ENCODE results near the gene IER3IP1.
"Not testable (repeated sequence)": the region's sequence is repeated elsewhere in the genome, so short reads cannot be mapped to it uniquely, and the experiment has no call there.

IER3IP1 gene

DNA sequence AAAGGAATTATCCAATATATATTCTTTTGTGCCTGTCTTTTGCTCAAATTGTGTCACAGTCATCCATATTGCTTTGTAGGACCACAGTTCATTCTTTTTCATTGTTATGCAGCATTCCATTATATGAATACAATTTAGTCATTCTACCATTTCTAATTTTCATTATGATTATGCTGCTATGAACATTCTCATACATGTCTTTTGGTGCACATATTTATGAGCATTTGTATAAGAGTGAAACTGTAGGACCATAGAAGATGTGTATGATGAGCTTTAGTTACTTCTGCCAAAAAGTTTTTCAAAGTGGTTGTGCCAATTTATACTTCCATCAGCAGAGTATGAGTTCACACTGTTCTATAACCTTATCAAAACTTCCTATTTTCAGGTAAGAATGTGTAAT is 7.7 kb downstream of the IER3IP1 start:
- in situ Hi-C loops (cut with MboI; ENCODE audit: low pct_unique_long_range_greater_than_20kb, low sequenced_read_pairs): no loop called here
- DNase-seq: no peak

- in situ Hi-C loops (cut with MboI; ENCODE audit: low pct_unique_long_range_greater_than_20kb, low sequenced_read_pairs): no loop called here
- no peak for DNase-seq
Observed at GRCh38 chr18:47166294-47166693, 9.9 kb downstream of the IER3IP1 start.

GRCh38 chr18:47163241-47163640 is 12.9 kb downstream of the IER3IP1 start:
- in situ Hi-C loops (cut with MboI; ENCODE audit: low pct_unique_long_range_greater_than_20kb, low sequenced_read_pairs): no loop called here
- no peak for DNase-seq

DNA sequence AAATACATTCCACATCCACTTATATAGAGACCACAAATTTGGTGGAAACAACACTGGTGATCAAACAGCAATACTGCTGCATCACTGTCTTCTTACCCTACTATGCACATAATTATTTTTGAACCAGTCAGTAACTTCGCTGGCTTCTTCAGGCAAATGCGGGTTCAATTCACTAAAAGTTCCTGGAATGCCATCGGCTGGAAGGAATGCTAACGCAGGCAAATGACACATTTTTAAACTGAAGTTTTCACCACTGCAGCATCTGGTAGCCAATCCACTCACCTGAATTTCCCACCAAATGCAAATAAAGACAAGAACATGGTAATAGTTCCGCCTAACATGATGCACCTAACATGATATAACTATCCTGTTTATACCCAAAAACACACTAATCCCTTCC is 15.9 kb downstream of the IER3IP1 start:
- DNase-seq: no peak

GRCh38 chr18:47158404-47158803 is 17.8 kb downstream of the IER3IP1 start:
- in situ Hi-C loops (cut with MboI; ENCODE audit: low pct_unique_long_range_greater_than_20kb, low sequenced_read_pairs); DNase-seq: not testable (repeated sequence)

More for the DNA sequence above, 15.9 kb downstream of the IER3IP1 start:
- in situ Hi-C loops (cut with MboI; ENCODE audit: low pct_unique_long_range_greater_than_20kb, low sequenced_read_pairs): no loop called here

GRCh38 chr18:47151439-47151838 is 24.7 kb downstream of the IER3IP1 start:
- in situ Hi-C loops (cut with MboI; ENCODE audit: low pct_unique_long_range_greater_than_20kb, low sequenced_read_pairs): no loop called here
- peak; percentile 7 for DNase-seq

- in situ Hi-C loops (cut with MboI; ENCODE audit: low pct_unique_long_range_greater_than_20kb, low sequenced_read_pairs): no loop called here
Observed at GRCh38 chr18:47150824-47151366, 25.3 kb downstream of the IER3IP1 start.

DNA sequence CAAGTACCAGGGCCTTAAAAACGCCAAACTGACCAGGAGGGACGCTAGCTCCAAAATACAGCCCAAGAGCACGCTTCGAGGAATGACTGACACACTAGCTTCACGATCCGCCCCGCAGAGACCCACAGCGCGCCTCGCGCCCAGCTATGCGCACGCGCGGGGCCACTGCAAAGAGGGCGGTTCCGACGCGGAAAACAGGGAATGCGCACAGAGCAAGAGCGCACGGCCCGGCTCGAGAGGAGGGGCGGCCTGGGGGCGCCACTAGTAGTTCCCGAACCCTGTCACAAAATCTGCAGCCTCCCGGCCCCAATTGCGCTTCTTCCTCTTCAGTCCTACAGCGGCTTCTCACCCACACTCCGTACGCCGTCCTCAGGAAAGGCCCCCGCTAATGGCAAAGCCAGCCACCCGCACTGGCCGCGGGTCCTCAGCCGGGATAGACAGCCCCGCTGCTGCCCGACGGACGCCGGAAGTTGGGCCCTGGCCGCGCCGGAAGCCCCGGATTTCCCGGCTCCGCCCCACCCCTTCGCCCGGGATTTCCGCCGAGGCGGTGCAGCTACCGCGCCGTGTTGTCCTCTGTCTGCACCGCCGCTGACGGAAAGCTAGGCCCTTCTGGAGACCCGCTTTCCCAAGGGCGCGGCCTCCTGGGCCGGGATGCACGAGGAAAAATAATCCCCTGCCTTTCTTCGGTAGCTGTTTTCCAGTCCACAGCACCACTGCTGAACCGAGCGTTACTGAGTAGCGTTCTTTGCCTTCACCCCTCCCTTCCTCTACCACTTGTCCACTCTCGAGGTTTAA is 25.9 kb downstream of the IER3IP1 start, which contains the start of gene HDHD2:
TSS of gene HDHD2 (minus strand) at position 472 of the 795 bp plus-strand sequence. CDS start 14,061 bp downstream, outside the sequence.
- in situ Hi-C loops (cut with MboI; ENCODE audit: low pct_unique_long_range_greater_than_20kb, low sequenced_read_pairs): no loop called here
- DNase-seq: peak; percentile 85

More at GRCh38 chr18:47150824-47151366, 25.3 kb downstream of the IER3IP1 start:
- no peak for DNase-seq

DNA sequence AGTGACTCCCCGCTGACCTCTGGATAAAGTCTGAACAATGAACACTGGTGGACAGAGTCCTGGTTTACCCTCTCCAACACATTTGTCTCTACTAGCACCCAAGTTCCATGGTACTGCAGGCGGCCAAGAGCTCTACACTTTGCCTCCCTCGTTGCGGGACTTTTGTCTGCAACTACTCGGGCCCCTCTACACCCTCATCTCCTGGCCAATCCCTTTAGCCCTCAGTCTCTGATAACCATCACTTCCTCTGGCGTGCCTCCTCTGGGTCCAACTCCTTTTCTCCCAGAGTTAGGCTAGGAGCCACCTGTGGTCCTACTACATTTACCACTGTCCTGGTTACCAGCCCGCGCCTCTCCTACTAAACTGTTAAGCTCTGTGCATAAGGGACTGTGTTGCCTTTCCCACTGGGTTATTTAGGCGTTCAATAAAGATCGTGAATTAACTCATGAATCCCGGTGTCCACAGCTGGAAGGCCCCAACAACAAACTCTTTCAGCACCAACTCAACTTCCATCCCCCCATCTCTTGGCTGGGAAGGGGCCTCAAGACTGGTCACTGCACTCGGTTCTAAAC is 26.6 kb downstream of the IER3IP1 start:
- in situ Hi-C loops (cut with MboI; ENCODE audit: low pct_unique_long_range_greater_than_20kb, low sequenced_read_pairs): no loop called here
- no peak for DNase-seq

GRCh38 chr18:47146206-47146605 is 30.0 kb downstream of the IER3IP1 start:
- in situ Hi-C loops (cut with MboI; ENCODE audit: low pct_unique_long_range_greater_than_20kb, low sequenced_read_pairs): no loop called here
- no peak for DNase-seq

GRCh38 chr18:47143899-47144485 is 32.2 kb downstream of the IER3IP1 start:
- in situ Hi-C loops (cut with MboI; ENCODE audit: low pct_unique_long_range_greater_than_20kb, low sequenced_read_pairs): no loop called here

GRCh38 chr18:47143153-47143552 is 33.0 kb downstream of the IER3IP1 start:
- DNase-seq: no peak
- in situ Hi-C loops (cut with MboI; ENCODE audit: low pct_unique_long_range_greater_than_20kb, low sequenced_read_pairs): no loop called here

More at GRCh38 chr18:47143899-47144485, 32.2 kb downstream of the IER3IP1 start:
- no peak for DNase-seq

DNA sequence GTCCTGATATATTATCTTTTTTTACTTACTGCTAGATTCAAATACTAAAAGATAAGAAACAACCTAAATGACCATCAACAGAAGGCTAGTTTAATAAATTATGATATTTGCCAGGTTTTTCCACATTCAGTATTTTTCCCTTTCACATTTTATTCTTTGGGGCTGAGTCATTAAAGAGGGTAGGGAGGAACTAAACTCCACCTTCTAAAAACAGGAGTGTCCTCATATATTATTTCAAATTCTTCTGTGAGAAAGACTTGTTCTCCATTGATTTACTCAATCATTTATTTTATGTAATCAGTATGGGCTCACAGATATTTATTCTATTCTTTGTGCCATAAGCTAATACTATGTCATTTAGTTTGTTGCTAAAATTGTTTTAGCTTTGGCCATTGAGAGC is 34.9 kb downstream of the IER3IP1 start:
- no peak for DNase-seq
- in situ Hi-C loops (cut with MboI; ENCODE audit: low pct_unique_long_range_greater_than_20kb, low sequenced_read_pairs): no loop called here

GRCh38 chr18:47121146-47121545 is 55.0 kb downstream of the IER3IP1 start:
- in situ Hi-C loops (cut with MboI; ENCODE audit: low pct_unique_long_range_greater_than_20kb, low sequenced_read_pairs): no loop called here
- DNase-seq: no peak

DNA sequence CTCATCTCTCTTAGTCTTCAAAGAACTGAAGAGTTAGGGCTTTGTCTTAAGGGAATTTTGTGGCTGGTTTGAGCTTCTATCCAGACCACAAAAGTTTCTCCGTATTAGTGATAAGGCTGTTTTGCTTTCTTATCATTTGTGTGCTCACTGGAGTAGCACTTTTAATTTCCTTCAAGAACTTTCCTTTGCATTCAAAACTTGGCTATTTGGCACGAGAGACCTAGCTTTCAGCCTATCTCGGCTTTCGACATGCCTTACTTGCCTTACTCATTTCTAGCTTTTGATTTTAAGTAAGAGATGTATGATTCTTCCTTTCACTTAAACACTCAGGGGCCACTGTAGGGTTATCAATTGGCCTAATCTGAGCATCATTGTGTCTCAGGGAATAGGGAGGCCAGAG is 55.7 kb downstream of the IER3IP1 start:
- DNase-seq: no peak
- in situ Hi-C loops (cut with MboI; ENCODE audit: low pct_unique_long_range_greater_than_20kb, low sequenced_read_pairs): no loop called here

- DNase-seq: no peak
- in situ Hi-C loops (cut with MboI; ENCODE audit: low pct_unique_long_range_greater_than_20kb, low sequenced_read_pairs): no loop called here
Observed at GRCh38 chr18:47118981-47119380, 57.2 kb downstream of the IER3IP1 start.

DNA sequence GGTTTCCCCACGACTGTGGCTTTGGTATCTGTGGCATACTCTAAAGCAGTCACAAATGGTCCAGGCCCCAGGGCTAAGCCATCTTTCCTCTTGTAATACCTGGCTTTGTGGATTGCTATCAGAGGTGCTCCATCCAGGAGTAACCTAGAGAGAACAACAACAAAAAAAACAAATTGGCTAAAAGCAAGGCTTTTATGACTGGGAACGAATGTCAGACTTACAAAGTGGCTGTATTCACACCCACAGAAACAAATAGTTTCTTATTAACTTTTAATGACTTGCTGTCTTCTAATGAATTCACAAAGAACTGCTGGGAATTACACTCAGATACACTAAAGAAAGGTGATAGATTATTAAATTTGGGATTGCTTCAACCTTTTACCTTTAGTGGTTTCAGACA is 61.0 kb downstream of the IER3IP1 start:
- DNase-seq: no peak
- in situ Hi-C loops (cut with MboI; ENCODE audit: low pct_unique_long_range_greater_than_20kb, low sequenced_read_pairs): no loop called here

DNA sequence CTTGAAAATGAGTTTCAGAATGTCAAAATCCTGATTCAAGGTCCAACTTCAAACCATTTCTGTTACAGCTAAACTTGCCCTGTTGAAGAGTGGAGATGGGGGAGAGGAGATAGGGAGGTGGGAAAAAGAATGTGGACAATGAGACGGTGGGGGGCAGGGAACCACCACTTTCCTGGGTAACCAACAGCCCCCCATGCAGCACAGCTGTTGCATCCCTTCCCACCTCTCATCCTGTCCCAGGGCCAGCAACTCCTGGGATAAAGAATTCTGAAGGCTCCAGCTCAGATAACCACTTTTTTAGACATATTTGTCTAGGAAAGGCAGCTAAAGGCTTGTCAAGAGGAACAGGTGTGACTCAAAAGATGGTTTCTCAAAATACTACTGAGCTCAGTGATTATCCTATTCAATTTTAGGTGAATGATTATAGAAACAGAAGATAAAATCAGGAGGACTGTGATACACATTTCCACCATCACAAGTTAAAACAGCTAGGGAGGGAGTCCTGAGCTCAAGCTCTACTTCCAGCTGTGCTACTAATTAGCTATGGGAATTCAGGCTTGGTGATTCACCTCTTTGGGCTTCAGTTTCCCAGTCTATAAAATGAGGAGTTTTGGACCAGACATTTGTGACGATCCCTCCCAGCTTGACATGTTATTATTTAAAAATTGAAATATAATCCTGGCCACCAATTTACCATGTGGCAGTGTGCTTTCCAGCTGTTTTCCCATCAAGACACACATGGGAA is 62.2 kb downstream of the IER3IP1 start:
- in situ Hi-C loops (cut with MboI; ENCODE audit: low pct_unique_long_range_greater_than_20kb, low sequenced_read_pairs): no loop called here
- DNase-seq: no peak

DNA sequence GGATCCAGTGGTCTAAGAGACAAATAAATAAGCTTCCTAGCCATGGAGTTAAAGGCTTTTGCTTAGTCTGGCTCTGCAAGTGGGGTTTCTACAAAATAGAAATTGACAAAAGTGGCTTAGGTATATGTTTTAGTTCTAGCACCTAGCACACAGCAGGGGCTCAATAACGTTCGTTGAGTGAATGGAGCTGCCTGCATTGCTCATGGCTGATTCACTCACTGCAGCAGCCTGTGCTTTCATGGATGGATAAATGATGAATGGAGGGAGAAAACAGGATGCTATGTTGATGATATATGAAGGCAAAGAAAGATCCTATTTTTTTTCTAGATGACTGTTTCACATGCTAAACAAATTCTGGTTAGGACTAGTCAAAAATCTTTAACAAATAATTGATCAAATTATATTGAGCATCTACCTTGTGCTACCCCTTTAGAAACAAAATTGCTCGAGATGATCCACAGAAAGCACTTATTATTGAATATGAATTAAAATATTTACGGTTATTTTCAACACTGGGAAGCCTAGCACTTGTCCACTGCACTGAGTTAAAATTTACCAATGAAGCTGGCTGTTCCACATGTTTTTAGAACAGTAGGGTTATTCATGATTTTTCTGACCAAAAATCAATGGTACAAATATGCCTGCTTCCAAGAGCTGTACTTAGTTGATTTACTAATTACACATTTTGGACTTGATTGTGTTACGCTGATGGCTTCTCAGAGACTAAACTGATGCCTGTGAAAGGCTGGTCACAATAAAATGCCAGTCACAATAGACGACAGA is 65.5 kb downstream of the IER3IP1 start:
- no peak for DNase-seq
- in situ Hi-C loops (cut with MboI; ENCODE audit: low pct_unique_long_range_greater_than_20kb, low sequenced_read_pairs): no loop called here

All from KBM-7 (cell line).